NCI-H187 treated with DMSO at 0.1 percent for 48 hours (cell line): ENCODE data around the gene BPIFB4.
"Not testable (repeated sequence)": the region's sequence is repeated elsewhere in the genome, so short reads cannot be mapped to it uniquely, and the experiment has no call there.

Experiments
- DNase-seq: peaks from one replicate; lab custom pipeline; 2025; lab: John Stamatoyannopoulos, UW

BPIFB4 gene

DNA sequence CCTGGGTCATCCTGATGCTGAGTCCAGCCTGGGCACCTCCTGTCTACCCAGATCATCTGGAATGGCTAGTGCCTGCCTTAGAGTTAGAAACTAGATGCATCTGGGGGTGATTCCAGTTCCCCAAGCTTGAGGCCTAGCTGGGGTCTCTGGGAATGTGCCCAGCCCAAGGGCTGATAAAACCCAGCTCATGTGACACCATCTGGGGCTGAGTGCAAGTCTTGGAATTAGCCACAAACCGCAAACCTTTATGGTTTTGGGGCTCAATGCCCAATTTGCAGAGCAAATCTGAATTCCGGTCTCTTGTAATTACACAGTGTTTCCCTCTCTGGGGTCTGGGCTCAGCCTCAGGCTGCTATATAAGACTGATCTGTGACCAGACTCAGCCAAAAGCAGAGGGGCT lies at the start of gene BPIFB4:
Gene BPIFB4 (plus strand): TSS at position 385 of the 400 bp plus-strand sequence. CDS start 1,884 bp downstream, outside the sequence.
- no peak for DNase-seq

GRCh38 chr20:33030076-33030475 lies 49.4 kb upstream of the BPIFB4 start:
- no peak for DNase-seq

GRCh38 chr20:33030569-33030968 lies 48.9 kb upstream of the BPIFB4 start:
- no peak for DNase-seq

- DNase-seq: no peak
Observed at GRCh38 chr20:33031531-33031930, 47.9 kb upstream of the BPIFB4 start, which contains the start of gene BPIFB6. TSS of gene BPIFB6 (plus strand) at chr20:33031648. CDS start at chr20:33031648, 0 bp downstream.

GRCh38 chr20:33032555-33032954 lies 46.9 kb upstream of the BPIFB4 start:
- DNase-seq: no peak

DNA sequence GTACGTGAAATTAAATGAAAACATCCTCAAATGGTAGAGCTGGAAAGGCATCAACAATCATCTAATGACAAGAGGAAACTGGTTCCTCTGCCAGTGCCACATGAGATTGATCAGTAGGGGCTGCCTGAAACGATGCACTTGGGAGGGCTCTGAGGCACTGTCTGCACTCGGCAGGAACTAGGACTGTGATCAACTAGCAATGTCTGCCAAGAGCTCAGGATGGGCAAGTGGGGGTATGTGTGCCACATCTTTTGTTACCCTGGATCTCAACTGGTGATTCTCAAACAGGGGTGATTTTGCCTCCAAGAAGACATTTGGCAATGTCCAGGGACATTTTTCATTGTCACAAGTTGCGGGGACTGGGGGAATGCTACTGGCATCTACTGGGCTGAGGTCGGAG lies 46.1 kb upstream of the BPIFB4 start:
- DNase-seq: no peak

GRCh38 chr20:33034115-33034514 lies 45.3 kb upstream of the BPIFB4 start:
- DNase-seq: no peak

DNA sequence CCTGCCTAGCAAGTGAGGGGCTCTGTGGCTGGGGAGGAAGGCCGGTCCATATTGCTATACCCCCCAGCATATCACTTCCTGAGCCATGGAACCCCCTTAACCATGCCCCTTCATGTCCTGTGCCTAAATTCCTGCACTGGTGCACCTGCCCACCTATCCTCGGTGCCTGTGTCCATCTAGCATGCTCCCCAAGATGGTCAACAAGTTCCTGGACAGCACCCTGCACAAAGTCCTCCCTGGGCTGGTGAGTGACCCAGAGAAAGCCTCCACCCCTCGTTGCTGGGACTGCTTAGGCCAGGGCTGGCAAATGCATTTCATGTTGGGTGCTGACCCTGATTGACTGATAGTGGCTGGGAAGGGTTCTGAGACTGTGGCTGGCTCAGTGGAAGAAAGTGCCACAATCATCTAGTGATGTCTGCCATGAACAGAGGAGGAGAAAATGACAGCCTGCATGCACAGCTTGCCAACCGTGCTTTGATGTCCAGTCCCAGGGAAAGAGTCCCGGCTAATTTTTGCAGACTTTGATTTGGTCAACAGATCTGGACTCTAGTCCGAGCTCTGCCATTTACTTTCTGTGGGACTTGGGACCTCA lies 44.4 kb upstream of the BPIFB4 start:
- DNase-seq: no peak

GRCh38 chr20:33037456-33037855 lies 42.0 kb upstream of the BPIFB4 start:
- DNase-seq: no peak

DNA sequence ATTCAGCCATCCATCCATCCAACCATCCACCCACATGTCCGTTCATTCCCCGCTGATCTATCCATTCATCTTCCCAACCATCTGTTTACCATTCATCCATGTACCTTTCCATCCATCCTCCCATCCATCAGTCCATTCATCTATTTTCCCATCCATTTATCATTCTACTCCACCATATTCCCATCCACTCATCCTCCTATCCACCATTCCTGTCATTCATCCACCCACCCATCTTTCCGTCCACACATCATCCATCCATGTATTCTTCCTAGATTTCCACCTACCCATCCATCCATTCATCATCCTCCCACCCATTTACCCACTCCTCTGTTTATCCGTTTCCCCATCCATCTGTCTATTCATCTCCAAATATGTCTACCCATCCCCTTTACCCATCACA lies 41.2 kb upstream of the BPIFB4 start:
- no peak for DNase-seq

- no peak for DNase-seq
Observed at GRCh38 chr20:33042430-33042829, 37.0 kb upstream of the BPIFB4 start.

DNA sequence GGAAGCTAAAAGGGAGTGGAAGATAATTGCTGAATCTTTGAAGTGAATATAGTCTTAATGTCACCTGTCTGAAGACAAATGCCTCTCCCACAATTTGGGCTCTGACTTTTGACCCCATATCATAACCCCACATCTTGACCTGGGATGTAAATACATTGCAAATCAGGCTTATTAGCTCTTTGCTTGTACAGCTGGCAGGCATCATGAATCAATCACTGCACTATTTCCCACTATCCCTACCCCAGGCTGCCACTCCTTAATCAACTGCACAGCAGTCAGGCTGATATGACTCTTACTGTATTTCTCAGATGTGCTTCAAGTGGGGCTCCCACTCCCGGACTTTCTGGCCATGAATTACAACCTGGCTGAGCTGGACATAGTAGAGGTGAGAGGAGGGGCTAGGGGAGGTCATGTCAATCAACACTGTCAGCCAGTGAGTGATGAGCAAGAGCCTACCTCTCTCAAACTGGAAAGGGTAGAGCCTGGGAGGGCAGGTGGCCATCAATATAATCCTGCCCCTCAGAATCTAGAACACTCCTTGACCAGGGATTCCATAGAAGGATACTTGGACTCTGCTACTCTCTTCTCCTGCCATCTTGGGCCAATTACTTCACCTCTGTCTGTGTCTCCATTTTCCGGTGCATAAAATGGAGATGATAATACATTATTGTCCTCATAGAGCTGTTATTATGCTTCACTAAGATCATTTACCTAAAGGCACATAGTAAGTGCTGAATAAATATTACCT lies 36.3 kb upstream of the BPIFB4 start:
- no peak for DNase-seq

GRCh38 chr20:33043731-33044181 lies 35.7 kb upstream of the BPIFB4 start:
- no peak for DNase-seq

- not testable (repeated sequence) for DNase-seq
Observed at GRCh38 chr20:33045129-33045721, 34.2 kb upstream of the BPIFB4 start.

- DNase-seq: no peak
Observed at GRCh38 chr20:33046412-33046811, 33.0 kb upstream of the BPIFB4 start.

- DNase-seq: no peak
Observed at GRCh38 chr20:33051333-33051732, 28.1 kb upstream of the BPIFB4 start.

GRCh38 chr20:33053291-33054106 lies 25.9 kb upstream of the BPIFB4 start, which contains the start of gene BPIFB3:
TSS of gene BPIFB3 (plus strand) at chr20:33053903. CDS start at chr20:33055436, 1,533 bp downstream.
- no peak for DNase-seq

DNA sequence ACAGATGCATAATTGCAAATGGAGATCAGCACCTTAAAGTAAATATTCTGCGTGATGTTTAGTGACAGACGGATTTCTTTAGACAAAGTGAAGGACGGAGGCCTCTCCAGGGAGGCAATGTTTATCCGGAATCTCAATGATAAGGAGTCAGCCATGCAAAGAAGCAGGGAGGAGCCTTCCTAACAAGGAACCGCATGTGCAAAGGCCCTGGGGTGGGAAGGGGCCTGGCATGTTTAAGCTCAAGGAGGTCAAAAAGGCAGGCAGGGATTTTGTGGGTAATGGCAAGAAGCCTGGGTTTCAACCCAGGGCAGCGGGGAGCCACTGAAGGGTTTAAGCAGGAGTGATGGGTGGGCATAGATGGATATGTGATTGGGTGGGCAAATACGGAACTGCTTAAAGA lies 25.1 kb upstream of the BPIFB4 start:
- no peak for DNase-seq

GRCh38 chr20:33054791-33055190 lies 24.7 kb upstream of the BPIFB4 start:
- no peak for DNase-seq

DNA sequence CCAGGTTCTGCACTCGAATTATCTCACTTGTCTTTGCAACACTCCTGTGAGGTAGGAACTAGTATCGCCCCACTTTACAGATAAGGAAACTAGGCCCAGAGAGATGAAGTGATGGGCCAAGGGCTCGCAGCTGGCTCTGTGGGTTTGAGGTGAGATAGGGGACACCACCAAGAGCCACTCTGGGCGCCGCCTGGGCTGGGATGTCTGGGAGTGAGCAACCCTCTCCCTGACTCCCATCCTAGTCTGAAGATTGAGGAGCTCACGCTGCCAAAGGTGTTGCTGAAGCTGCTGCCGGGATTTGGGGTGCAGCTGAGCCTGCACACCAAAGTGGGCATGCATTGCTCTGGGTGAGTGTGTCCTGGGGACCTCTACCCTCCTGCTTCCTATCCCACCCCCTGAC lies 20.3 kb upstream of the BPIFB4 start:
- no peak for DNase-seq

- no peak for DNase-seq
Observed at GRCh38 chr20:33059741-33060390, 19.6 kb upstream of the BPIFB4 start.

DNA sequence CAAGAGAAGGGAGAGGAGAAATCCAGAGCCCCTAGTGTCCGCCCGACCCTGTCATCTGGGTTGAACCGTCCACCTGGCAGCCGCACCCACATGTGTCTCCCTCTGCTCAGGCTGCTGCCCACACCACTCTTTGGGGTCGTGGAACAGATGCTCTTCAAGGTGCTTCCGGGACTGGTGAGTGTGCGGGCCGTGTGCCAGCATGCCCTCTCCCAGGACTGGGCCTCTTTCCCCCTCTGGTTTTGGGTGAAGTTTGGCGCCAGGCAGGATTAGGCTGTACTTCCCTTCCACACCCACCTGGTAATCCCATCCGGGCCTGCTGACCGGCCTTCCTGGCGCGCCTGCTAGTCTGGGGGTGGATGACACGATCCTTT lies 17.8 kb upstream of the BPIFB4 start:
- DNase-seq: no peak
